Ascending aorta (tissue), 2 donors: ENCODE measurements around the gene TFR2. TPM values are rescaled to one million over a fixed set of nuclear protein-coding genes. Genes with fewer than 3 reads are reported as not detected.

Source experiments
- DNase-seq, 2 donors: peaks; one replicate each; pipeline ENCODE4 v3.0.0-alpha.2; 2019; ENCODE audit warnings: low spot score in 2 of 2
- H3K27ac ChIP-seq, 2 donors: fragments of 200-600 bp; sonication (generic); one replicate each; pipeline ENCODE4 v1.5.1; 2016 to 2017; ENCODE audit warnings: mild to moderate bottlenecking in 1 of 2
- H3K27me3 ChIP-seq: fragments of 200-600 bp; sonication (generic); one replicate; pipeline ENCODE4 v1.5.1; 2017
- H3K36me3 ChIP-seq, 2 donors: fragments of 200-600 bp; sonication (generic); one replicate each; pipeline ENCODE4 v1.5.1; 2016
- H3K4me1 ChIP-seq, 2 donors: fragments of 200-600 bp; sonication (generic); one replicate each; pipeline ENCODE4 v1.5.1; 2016 to 2017; ENCODE audit warnings: mild to moderate bottlenecking in 1 of 2
- H3K4me3 ChIP-seq, 2 donors: fragments of 200-600 bp; sonication (generic); one replicate each; pipeline ENCODE4 v1.5.1; 2016 to 2017; ENCODE audit warnings: mild to moderate bottlenecking in 1 of 2
- H3K9me3 ChIP-seq, 2 donors: fragments of 200-600 bp; sonication (generic); one replicate each; pipeline ENCODE4 v1.5.1; 2016
- intact Hi-C: fragments of 100-400 bp; cut with DNase I; formaldehyde crosslinking; loops from one replicate; pipeline ENCODE4 v1.15.1; 2023
- total RNA-seq: library from RNA; depleted of rRNA; stranded (reverse); fragments of >200 nt; gene quantifications from one replicate; pipeline ENCODE4 v1.1.0, GENCODE V29; 2016
- TF ChIP-seq, protein P1 (sequence below), 3 experiments: fragments of 200-600 bp in 2 of 3; fragments of 450-650 bp in 1 of 3; sonication (generic) in 2 of 3; IDR thresholded peaks; one replicate each; pipeline ENCODE4 v1.5.1; 2016 to 2019; ENCODE audit warnings: antibody characterized with exemption in 3 of 3, mild to moderate bottlenecking in 1 of 3, moderate library complexity in 1 of 3

The TFR2 gene
- total RNA-seq, 1 donor from 2014 or later, result not detected

DNA sequence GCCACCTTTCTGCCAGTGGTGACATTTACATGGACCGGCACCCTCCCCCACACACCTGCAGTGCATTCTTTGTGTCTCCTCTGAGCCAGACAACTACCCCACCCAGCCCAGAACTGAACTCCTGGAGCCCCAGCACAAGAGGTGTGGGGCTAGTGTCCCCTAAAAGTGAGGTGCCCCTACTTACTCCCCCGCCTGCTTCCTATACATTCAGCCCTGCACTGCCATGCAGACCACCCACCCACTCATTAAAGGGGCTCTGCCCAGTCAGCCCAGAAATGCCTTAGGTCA is 69.6 kb downstream of the TFR2 start:
- TF ChIP-seq, protein P1, sequence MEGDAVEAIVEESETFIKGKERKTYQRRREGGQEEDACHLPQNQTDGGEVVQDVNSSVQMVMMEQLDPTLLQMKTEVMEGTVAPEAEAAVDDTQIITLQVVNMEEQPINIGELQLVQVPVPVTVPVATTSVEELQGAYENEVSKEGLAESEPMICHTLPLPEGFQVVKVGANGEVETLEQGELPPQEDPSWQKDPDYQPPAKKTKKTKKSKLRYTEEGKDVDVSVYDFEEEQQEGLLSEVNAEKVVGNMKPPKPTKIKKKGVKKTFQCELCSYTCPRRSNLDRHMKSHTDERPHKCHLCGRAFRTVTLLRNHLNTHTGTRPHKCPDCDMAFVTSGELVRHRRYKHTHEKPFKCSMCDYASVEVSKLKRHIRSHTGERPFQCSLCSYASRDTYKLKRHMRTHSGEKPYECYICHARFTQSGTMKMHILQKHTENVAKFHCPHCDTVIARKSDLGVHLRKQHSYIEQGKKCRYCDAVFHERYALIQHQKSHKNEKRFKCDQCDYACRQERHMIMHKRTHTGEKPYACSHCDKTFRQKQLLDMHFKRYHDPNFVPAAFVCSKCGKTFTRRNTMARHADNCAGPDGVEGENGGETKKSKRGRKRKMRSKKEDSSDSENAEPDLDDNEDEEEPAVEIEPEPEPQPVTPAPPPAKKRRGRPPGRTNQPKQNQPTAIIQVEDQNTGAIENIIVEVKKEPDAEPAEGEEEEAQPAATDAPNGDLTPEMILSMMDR (IDR thresholded peaks at IDR 0.05), result no peak
- no peak overlapping the region for H3K27ac ChIP-seq
- no peaks in the 10 kb centered on the region for H3K27me3 ChIP-seq
- no peak overlapping the region for H3K4me3 ChIP-seq
- H3K36me3 ChIP-seq, result peaks cover 20 to 29% of the 10 kb centered on the region in 2 donors
- H3K4me1 ChIP-seq, result peaks cover 0 to 10% of the 10 kb centered on the region in 2 donors
- H3K9me3 ChIP-seq, result no peaks in the 10 kb centered on the region
- no peak for DNase-seq
- intact Hi-C loops, result no loop called here

DNA sequence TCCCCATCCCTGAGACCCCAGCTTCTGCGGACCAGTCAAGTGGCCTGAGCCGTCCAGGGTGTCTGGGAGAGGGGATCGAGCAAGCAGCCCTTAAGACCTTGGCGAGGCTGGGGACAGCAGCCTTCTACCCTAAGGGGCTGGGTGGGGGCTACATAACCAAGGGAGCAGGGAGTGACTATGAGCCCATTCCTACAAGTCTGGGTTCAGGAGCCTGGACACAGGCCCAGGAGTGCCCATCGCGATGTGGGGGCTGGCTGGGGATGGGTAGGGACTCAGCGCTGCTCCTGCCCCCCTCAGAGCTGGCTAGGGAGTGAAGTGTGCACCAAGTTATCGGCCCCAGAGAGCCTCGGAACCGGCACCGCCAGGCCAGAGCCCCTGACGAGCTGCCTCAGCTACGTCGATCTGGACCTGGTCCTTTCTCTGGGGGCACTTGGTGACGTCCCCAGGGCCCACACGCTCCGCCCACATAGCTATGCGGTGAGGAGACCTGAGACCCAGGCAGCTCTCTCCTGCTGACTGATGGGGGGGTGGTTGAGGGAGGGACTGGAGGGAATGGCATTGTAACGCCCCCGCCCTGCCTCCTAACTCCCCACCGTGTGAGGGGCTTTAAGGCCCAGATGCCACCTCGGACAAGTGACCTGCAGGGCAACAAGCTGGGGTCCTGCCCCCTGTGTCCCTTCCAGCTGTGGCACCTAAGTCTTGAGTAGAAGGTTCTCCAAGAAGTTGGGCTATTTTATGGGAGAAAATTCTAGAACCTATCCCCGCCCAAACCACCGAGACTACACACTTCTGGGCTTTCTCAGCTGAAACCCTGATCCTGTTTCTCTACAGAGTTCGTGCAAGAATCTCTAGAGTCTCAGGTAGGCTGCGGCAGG is 70.2 kb downstream of the TFR2 start:
- DNase-seq, result no peak
- H3K4me1 ChIP-seq, result peaks cover 0 to 10% of the 10 kb centered on the region in 2 donors
- H3K4me3 ChIP-seq, result no peak overlapping the region
- no peak overlapping the region for H3K27ac ChIP-seq
- H3K27me3 ChIP-seq, result no peaks in the 10 kb centered on the region
- H3K36me3 ChIP-seq, result peaks cover 14 to 23% of the 10 kb centered on the region in 2 donors
- TF ChIP-seq, protein P1 (IDR thresholded peaks at IDR 0.05), result no peak
- no peaks in the 10 kb centered on the region for H3K9me3 ChIP-seq
- intact Hi-C loops, result no loop called here

Other genes starting within 250 kb of the TFR2 start
- not detected for gene ZCWPW1, start 212.8 kb downstream of the TFR2 start, total RNA-seq
- 32.9 TPM for gene MEPCE, start 211.7 kb downstream of the TFR2 start, total RNA-seq
- 35.2 TPM for gene PPP1R35, start 205.1 kb downstream of the TFR2 start, total RNA-seq
- gene SPACDR, start 177.3 kb downstream of the TFR2 start, total RNA-seq, result not detected
- gene TSC22D4, start 162.3 kb downstream of the TFR2 start, total RNA-seq, result 68.2 TPM
- 0.96 TPM for gene NYAP1, start 157.6 kb downstream of the TFR2 start, total RNA-seq
- 30.0 TPM for gene AGFG2, start 102.3 kb downstream of the TFR2 start, total RNA-seq
- 11.8 TPM for gene SAP25, start 67.7 kb downstream of the TFR2 start, total RNA-seq
- 113 TPM for gene LRCH4, start 55.4 kb downstream of the TFR2 start, total RNA-seq
- not detected for gene FBXO24, start 55.2 kb downstream of the TFR2 start, total RNA-seq
- gene PCOLCE, start 39.2 kb downstream of the TFR2 start, total RNA-seq, result 124 TPM
- gene MOSPD3, start 29.0 kb downstream of the TFR2 start, total RNA-seq, result 11.0 TPM
- gene ACTL6B, start 14.9 kb upstream of the TFR2 start, total RNA-seq, result not detected
- gene GNB2, start 32.2 kb upstream of the TFR2 start, total RNA-seq, result 500 TPM
- 31.1 TPM for gene GIGYF1, start 52.7 kb upstream of the TFR2 start, total RNA-seq
- 44.0 TPM for gene POP7, start 64.6 kb upstream of the TFR2 start, total RNA-seq
- not detected for gene EPO, start 78.9 kb upstream of the TFR2 start, total RNA-seq
- gene ZAN, start 92.0 kb upstream of the TFR2 start, total RNA-seq, result not detected
- 144 TPM for gene EPHB4, start 186.0 kb upstream of the TFR2 start, total RNA-seq
- gene SLC12A9, start 211.2 kb upstream of the TFR2 start, total RNA-seq, result 19.4 TPM
- 221 TPM for gene TRIP6, start 225.8 kb upstream of the TFR2 start, total RNA-seq
- gene SRRT, start 233.6 kb upstream of the TFR2 start, total RNA-seq, result 89.2 TPM
- 0.53 TPM for gene UFSP1, start 248.2 kb upstream of the TFR2 start, total RNA-seq